ENCODE measurements around the gene SRPX. TPM values are rescaled to one million over a fixed set of nuclear protein-coding genes. Genes with fewer than 3 reads are reported as not detected.
A peak's percentile ranks its signal among the peaks of the same experiment; 100 is the strongest.

SRPX gene
- total and polyA plus RNA-seq, 2 of the 4 experiments (the other 2 are of a cell fraction) = 35.5 to 81.5 TPM

DNA sequence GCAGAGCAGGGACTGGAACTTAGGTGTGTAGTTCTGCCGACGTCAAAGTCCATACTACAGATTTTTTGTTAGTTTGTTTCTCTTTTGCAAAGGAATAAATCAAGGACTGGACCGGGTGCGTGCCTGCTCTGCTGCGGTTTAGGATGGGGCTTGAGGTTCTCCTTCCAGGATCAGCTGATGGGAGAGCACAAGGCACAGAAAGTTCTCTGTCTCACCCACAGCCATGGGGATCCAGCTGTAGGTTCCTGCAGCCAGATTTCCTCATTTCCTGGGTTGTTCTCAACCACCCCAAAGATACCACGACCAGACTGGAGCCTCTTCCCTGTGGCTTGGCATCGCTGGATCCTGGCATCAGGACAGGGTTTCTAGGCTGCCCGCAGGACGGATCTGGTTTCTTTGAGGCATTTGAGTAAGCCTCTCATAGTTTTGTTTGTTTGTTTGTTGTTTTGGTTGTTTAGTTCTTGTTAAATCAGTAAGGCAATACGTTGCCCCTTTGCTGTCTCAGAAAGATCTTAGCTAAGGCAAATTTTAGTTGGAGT, 789 bp upstream of the SRPX start:
- H3K27me3 ChIP-seq (ENCODE audit: control insufficient read depth, insufficient read depth, low read length) = no peaks in the 10 kb centered on the region
- in situ Hi-C loops (cut with MboI; ENCODE audit: low sequenced_read_pairs) = no loop called here
- H3K9me1 ChIP-seq (ENCODE audit: insufficient read depth, low read length) = peaks cover 2% of the 10 kb centered on the region; the same call in 1 of the 2 replicates
- H2AFZ ChIP-seq (replicated peaks; ENCODE audit: low read length, poor library complexity) = peak overlapping the region; percentile 85
- H2BK15ac ChIP-seq (ENCODE audit: low read depth, low read length) = peak overlapping the region; percentile 11; the same call in 1 of the 3 replicates
- H3K79me1 ChIP-seq (ENCODE audit: low read depth in 1 of 2, low read length in 2 of 2) = peaks cover 0 to 12% of the 10 kb centered on the region in 2 experiments; a peak in 2 of 4 replicates
- BruUV-seq (replicated peaks) = no TSS peak
- H3K4me2 ChIP-seq (ENCODE audit: low read depth, low read length) = peak overlapping the region; percentile 61
- no peak overlapping the region; the same call in 1 of the 2 replicates for H3K14ac ChIP-seq (replicated peaks; ENCODE audit: low read depth, low read length)
- peak overlapping the region; percentile 2 to 31; a peak in 2 of 4 replicates for H4K8ac ChIP-seq (ENCODE audit: low read depth in 2 of 2, low read length in 2 of 2)
- intact Hi-C loops (cut with micrococcal nuclease) = loop anchor here (5.0 kb wide), 1 partner anchor 41 kb away; no protein-coding TSS in a partner anchor
- H3K23ac ChIP-seq (ENCODE audit: low read depth, low read length) = no peak overlapping the region; the same call in 1 of the 2 replicates
- H3K36me3 ChIP-seq (ENCODE audit: control insufficient read depth, insufficient read depth, low read length) = no peaks in the 10 kb centered on the region
- H3K18ac ChIP-seq (ENCODE audit: low read depth, low read length) = peak overlapping the region; percentile 50
- H2BK120ac ChIP-seq (ENCODE audit: low read depth, low read length) = peak overlapping the region; percentile 69
- no peak for ATAC-seq (ENCODE audit: low read depth)
- no peak overlapping the region for H2BK5ac ChIP-seq (ENCODE audit: low read depth, low read length, poor library complexity, severe bottlenecking)
- no peak overlapping the region for H3K27ac ChIP-seq (ENCODE audit: insufficient read depth, low read length)
- dilution Hi-C loops (cut with HindIII; ENCODE audit: low sequenced_read_pairs, unreplicated experiment) = no loop called here
- H4K5ac ChIP-seq (ENCODE audit: low read depth, low read length) = peak overlapping the region; percentile 55; the same call in 1 of the 2 replicates
- H3K56ac ChIP-seq (ENCODE audit: extremely low read depth, insufficient read depth, low read length) = no peak overlapping the region
- H4K91ac ChIP-seq (ENCODE audit: insufficient read depth, low read depth, low read length) = no peak overlapping the region
- peak overlapping the region; percentile 71 for H3K4me3 ChIP-seq (ENCODE audit: insufficient read depth, low read depth, low read length)
- ChIA-PET CTCF (interaction anchor here (0.8 to 1.6 kb wide), 2 partner anchors 13 to 106 kb away, joined by 3 to 4 read pairs; partner anchors contain the start of gene RPGR), POLR2A (ENCODE audit: unreplicated experiment) (no interaction called here)
- DNase-seq = no peak
- no peak overlapping the region for H2AK9ac ChIP-seq (replicated peaks; ENCODE audit: low read depth, low read length, poor library complexity)
- H2AK5ac ChIP-seq (ENCODE audit: low read depth, low read length) = no peak overlapping the region
- WGBS, 2 experiments (ENCODE audit: extremely low coverage in 2 of 2, insufficient read length in 1 of 2) = no CpG with 5 or more reads among the region's 10 CpGs
- H4K20me1 ChIP-seq (ENCODE audit: insufficient read depth, low read length) = no peaks in the 10 kb centered on the region
- H3K9ac ChIP-seq (ENCODE audit: low read depth, low read length) = peak overlapping the region; percentile 35; the same call in 1 of the 2 replicates
- H2BK20ac ChIP-seq (ENCODE audit: low read depth, low read length) = no peak overlapping the region
- H3K4me1 ChIP-seq (ENCODE audit: control insufficient read depth, insufficient read depth, low read length) = peaks cover 4% of the 10 kb centered on the region; the same call in 1 of the 2 replicates
- H3K4ac ChIP-seq (ENCODE audit: low read depth, low read length) = peak overlapping the region; percentile 41; the same call in 1 of the 2 replicates
- no peaks in the 10 kb centered on the region for H3K9me3 ChIP-seq (ENCODE audit: control insufficient read depth, insufficient read depth, low read length)
- TF ChIP-seq POLR2A (IDR thresholded peaks at IDR 0.05; ENCODE audit: low read depth, low read length) (no peak), RAD21 (IDR thresholded peaks at IDR 0.05; ENCODE audit: low read length) (no peak), MXI1 (IDR thresholded peaks at IDR 0.05; ENCODE audit: borderline replicate concordance, low read depth, low read length) (no peak), CHD1 (IDR thresholded peaks at IDR 0.05; ENCODE audit: low read depth, low read length) (no peak), FOS (IDR thresholded peaks at IDR 0.05; ENCODE audit: low read depth, low read length) (no peak), CEBPB (IDR thresholded peaks at IDR 0.05; ENCODE audit: low read depth, low read length) (no peak), RFX5 (IDR thresholded peaks at IDR 0.05; ENCODE audit: low read depth, low read length) (no peak), NFE2L2 (IDR thresholded peaks at IDR 0.05; ENCODE audit: low read depth, low read length) (no peak), RCOR1 (IDR thresholded peaks at IDR 0.05; ENCODE audit: insufficient replicate concordance, low read length) (no peak), MAZ (IDR thresholded peaks at IDR 0.05; ENCODE audit: borderline replicate concordance, low read depth, low read length) (no peak), SMC3 (IDR thresholded peaks at IDR 0.05; ENCODE audit: low read depth, low read length) (no peak), BHLHE40 (IDR thresholded peaks at IDR 0.05; ENCODE audit: low read depth, low read length) (no peak)
- TF ChIP-seq, protein P1, sequence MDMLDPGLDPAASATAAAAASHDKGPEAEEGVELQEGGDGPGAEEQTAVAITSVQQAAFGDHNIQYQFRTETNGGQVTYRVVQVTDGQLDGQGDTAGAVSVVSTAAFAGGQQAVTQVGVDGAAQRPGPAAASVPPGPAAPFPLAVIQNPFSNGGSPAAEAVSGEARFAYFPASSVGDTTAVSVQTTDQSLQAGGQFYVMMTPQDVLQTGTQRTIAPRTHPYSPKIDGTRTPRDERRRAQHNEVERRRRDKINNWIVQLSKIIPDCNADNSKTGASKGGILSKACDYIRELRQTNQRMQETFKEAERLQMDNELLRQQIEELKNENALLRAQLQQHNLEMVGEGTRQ (IDR thresholded peaks at IDR 0.05; ENCODE audit: low read depth, low read length) = no peak
- TF ChIP-seq, protein P2, sequence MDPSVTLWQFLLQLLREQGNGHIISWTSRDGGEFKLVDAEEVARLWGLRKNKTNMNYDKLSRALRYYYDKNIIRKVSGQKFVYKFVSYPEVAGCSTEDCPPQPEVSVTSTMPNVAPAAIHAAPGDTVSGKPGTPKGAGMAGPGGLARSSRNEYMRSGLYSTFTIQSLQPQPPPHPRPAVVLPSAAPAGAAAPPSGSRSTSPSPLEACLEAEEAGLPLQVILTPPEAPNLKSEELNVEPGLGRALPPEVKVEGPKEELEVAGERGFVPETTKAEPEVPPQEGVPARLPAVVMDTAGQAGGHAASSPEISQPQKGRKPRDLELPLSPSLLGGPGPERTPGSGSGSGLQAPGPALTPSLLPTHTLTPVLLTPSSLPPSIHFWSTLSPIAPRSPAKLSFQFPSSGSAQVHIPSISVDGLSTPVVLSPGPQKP (IDR thresholded peaks at IDR 0.05; ENCODE audit: borderline replicate concordance, low read depth, low read length) = no peak
- TF ChIP-seq, protein P3, sequence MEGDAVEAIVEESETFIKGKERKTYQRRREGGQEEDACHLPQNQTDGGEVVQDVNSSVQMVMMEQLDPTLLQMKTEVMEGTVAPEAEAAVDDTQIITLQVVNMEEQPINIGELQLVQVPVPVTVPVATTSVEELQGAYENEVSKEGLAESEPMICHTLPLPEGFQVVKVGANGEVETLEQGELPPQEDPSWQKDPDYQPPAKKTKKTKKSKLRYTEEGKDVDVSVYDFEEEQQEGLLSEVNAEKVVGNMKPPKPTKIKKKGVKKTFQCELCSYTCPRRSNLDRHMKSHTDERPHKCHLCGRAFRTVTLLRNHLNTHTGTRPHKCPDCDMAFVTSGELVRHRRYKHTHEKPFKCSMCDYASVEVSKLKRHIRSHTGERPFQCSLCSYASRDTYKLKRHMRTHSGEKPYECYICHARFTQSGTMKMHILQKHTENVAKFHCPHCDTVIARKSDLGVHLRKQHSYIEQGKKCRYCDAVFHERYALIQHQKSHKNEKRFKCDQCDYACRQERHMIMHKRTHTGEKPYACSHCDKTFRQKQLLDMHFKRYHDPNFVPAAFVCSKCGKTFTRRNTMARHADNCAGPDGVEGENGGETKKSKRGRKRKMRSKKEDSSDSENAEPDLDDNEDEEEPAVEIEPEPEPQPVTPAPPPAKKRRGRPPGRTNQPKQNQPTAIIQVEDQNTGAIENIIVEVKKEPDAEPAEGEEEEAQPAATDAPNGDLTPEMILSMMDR (conservative IDR thresholded peaks at IDR 0.05; ENCODE audit: low read depth, low read length) = no peak

Data from IMR-90 (cell line).